NT2/D1 (cell line): ENCODE measurements around the gene ATP11B.

ENCODE experiments used
- DNase-seq: peaks from one replicate; pipeline ENCODE4 v3.0.0-alpha.2; 2011; ENCODE audit warnings: low read depth, low spot score
- H3K27me3 ChIP-seq: 2 replicates; pipeline ENCODE4 v1.6.0; 2011; ENCODE audit warnings: mild to moderate bottlenecking; ENCODE audit not compliant: insufficient read length, insufficient read depth
- H3K36me3 ChIP-seq: 2 replicates; pipeline ENCODE4 v1.6.1; 2011; ENCODE audit warnings: mild to moderate bottlenecking, low read length, mixed read lengths; ENCODE audit not compliant: insufficient read depth, insufficient read length
- H3K4me1 ChIP-seq: 2 replicates; pipeline ENCODE4 v1.5.1; 2011; ENCODE audit not compliant: insufficient read depth, insufficient read length
- H3K4me3 ChIP-seq: 2 replicates; pipeline ENCODE4 v1.5.1; 2011; ENCODE audit warnings: low read depth; ENCODE audit not compliant: insufficient read length
- H3K9ac ChIP-seq: 2 replicates; pipeline ENCODE4 v1.6.0; 2011; ENCODE audit warnings: low read depth; ENCODE audit not compliant: insufficient read length
- H3K9me3 ChIP-seq: 2 replicates; pipeline ENCODE4 v1.5.1; 2011; ENCODE audit warnings: mild to moderate bottlenecking, low read length; ENCODE audit not compliant: insufficient read depth
- SUZ12 ChIP-seq: IDR thresholded peaks from 2 replicates; pipeline ENCODE4 v1.6.1; 2011; ENCODE audit not compliant: insufficient read length, insufficient read depth; ENCODE audit errors: extremely low read depth
- YY1 ChIP-seq: IDR thresholded peaks from 2 replicates; pipeline ENCODE4 v1.6.1; 2011; ENCODE audit not compliant: insufficient read length, insufficient read depth
- ZNF274 ChIP-seq: IDR thresholded peaks from 2 replicates; pipeline ENCODE4 v1.6.1; 2011; ENCODE audit warnings: mild to moderate bottlenecking, low read depth, low read length

ATP11B gene

GRCh38 chr3:182941719-182942118, 148.4 kb downstream of the ATP11B start:
- no peaks in the 10 kb centered on the region for H3K9me3 ChIP-seq
- no peak overlapping the region for H3K4me3 ChIP-seq
- TF ChIP-seq YY1 (no peak), ZNF274 (no peak), SUZ12 (no peak)
- no peak for DNase-seq
- no peaks in the 10 kb centered on the region for H3K4me1 ChIP-seq
- no peaks in the 10 kb centered on the region for H3K27me3 ChIP-seq
- H3K9ac ChIP-seq: no peak overlapping the region
- H3K36me3 ChIP-seq: peaks cover 15% of the 10 kb centered on the region

- Histone ChIP-seq H3K36me3 (peaks cover 25% of the 10 kb centered on the region), H3K9ac (no peak overlapping the region), H3K4me3 (no peak overlapping the region), H3K4me1 (no peaks in the 10 kb centered on the region), H3K9me3 (peaks cover 11% of the 10 kb centered on the region), H3K27me3 (no peaks in the 10 kb centered on the region)
- DNase-seq: no peak
- TF ChIP-seq SUZ12: no peak
- no peak for TF ChIP-seq ZNF274
- no peak for TF ChIP-seq YY1
Measured at GRCh38 chr3:182947888-182948287, 154.6 kb downstream of the ATP11B start.

- no peak overlapping the region for H3K4me3 ChIP-seq
- no peaks in the 10 kb centered on the region for H3K4me1 ChIP-seq
- DNase-seq: no peak
- H3K36me3 ChIP-seq: peaks cover 28% of the 10 kb centered on the region
- no peaks in the 10 kb centered on the region for H3K27me3 ChIP-seq
- peaks cover 15% of the 10 kb centered on the region for H3K9me3 ChIP-seq
- no peak overlapping the region for H3K9ac ChIP-seq
- TF ChIP-seq YY1 (no peak), SUZ12 (no peak), ZNF274 (no peak)
Measured at GRCh38 chr3:182948305-182948704, 155.0 kb downstream of the ATP11B start.

- TF ChIP-seq YY1 (no peak), ZNF274 (no peak), SUZ12 (no peak)
- H3K36me3 ChIP-seq: peaks cover 28% of the 10 kb centered on the region
- H3K4me3 ChIP-seq: no peak overlapping the region
- DNase-seq: no peak
- H3K27me3 ChIP-seq: no peaks in the 10 kb centered on the region
- H3K9me3 ChIP-seq: peaks cover 29% of the 10 kb centered on the region
- H3K4me1 ChIP-seq: no peaks in the 10 kb centered on the region
- no peak overlapping the region for H3K9ac ChIP-seq
Measured at GRCh38 chr3:182949688-182950087, 156.4 kb downstream of the ATP11B start.

- no peak for TF ChIP-seq ZNF274
- TF ChIP-seq YY1: no peak
- TF ChIP-seq SUZ12: no peak
- H3K9ac ChIP-seq: no peak overlapping the region
- no peaks in the 10 kb centered on the region for H3K27me3 ChIP-seq
- H3K4me3 ChIP-seq: no peak overlapping the region
- no peaks in the 10 kb centered on the region for H3K4me1 ChIP-seq
- peaks cover 29% of the 10 kb centered on the region for H3K9me3 ChIP-seq
- H3K36me3 ChIP-seq: peaks cover 35% of the 10 kb centered on the region
- DNase-seq: no peak
Measured at GRCh38 chr3:182954553-182955235, 161.4 kb downstream of the ATP11B start.

GRCh38 chr3:182957226-182957625, 163.9 kb downstream of the ATP11B start:
- H3K9me3 ChIP-seq: peaks cover 24% of the 10 kb centered on the region
- DNase-seq: no peak
- H3K36me3 ChIP-seq: peaks cover 43% of the 10 kb centered on the region

GRCh38 chr3:182957676-182958266, 164.5 kb downstream of the ATP11B start:
- no peak for TF ChIP-seq ZNF274
- TF ChIP-seq SUZ12: no peak
- no peak for TF ChIP-seq YY1
- Histone ChIP-seq H3K9me3 (peaks cover 19% of the 10 kb centered on the region), H3K36me3 (peaks cover 44% of the 10 kb centered on the region), H3K9ac (no peak overlapping the region), H3K4me3 (no peak overlapping the region), H3K27me3 (no peaks in the 10 kb centered on the region), H3K4me1 (no peaks in the 10 kb centered on the region)
- DNase-seq: no peak

More at GRCh38 chr3:182957226-182957625, 163.9 kb downstream of the ATP11B start:
- H3K4me3 ChIP-seq: no peak overlapping the region
- no peak overlapping the region for H3K9ac ChIP-seq
- no peak for TF ChIP-seq ZNF274
- TF ChIP-seq YY1: no peak
- TF ChIP-seq SUZ12: no peak
- no peaks in the 10 kb centered on the region for H3K4me1 ChIP-seq
- no peaks in the 10 kb centered on the region for H3K27me3 ChIP-seq
